Measurements from ENCODE around the gene NALCN.

DNA sequence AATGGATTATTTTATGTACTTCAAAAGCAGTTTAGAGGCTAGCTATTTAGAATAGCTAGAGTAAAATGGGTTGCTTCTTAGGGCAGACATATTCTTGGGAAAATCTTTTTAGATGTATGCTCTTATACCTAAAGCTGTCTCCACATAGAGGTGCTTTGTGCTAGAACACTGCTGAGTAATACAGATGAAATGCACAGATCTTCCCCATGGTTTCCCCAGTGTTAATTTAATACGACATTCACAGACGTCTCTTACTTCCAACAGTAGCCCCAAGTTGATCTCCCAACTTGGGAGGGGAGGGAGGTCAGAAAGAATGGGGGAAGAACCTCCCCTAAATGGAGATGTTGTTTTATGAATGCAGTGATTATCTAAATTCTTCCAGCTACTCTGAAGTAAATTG is 16.9 kb downstream of the NALCN start:
- TF ChIP-seq ZNF274 (IDR thresholded peaks at IDR 0.05; ENCODE audit: low read depth, low read length) (no peak), YY1 (IDR thresholded peaks at IDR 0.05; ENCODE audit: insufficient read depth, insufficient read length) (no peak), SUZ12 (IDR thresholded peaks at IDR 0.05; ENCODE audit: extremely low read depth, insufficient read depth, insufficient read length) (no peak)
